Subcutaneous adipose tissue (tissue), 4 donors: ENCODE results near the gene SSTR3. TPM values are rescaled to one million over a fixed set of nuclear protein-coding genes. Genes with fewer than 3 reads are reported as not detected.

Experiments used
- CTCF ChIP-seq: fragments of 450-650 bp; IDR thresholded peaks from one replicate; pipeline ENCODE4 v1.5.1; 2016; ENCODE audit warnings: low read depth, mild to moderate bottlenecking, control low read depth, antibody characterized with exemption, moderate library complexity
- total RNA-seq, 4 donors: library from RNA; depleted of rRNA; stranded (reverse); fragments of >200 nt; gene quantifications; one replicate each; pipeline ENCODE4 v1.1.0, GENCODE V29; 2016

The SSTR3 gene
- total RNA-seq, 4 donors from 2014 or later = not detected

- TF ChIP-seq CTCF = no peak
Measured at GRCh38 chr22:37172266-37173245, 39.7 kb downstream of the SSTR3 start.

GRCh38 chr22:37171662-37172061, 40.6 kb downstream of the SSTR3 start:
- TF ChIP-seq CTCF = no peak

- TF ChIP-seq CTCF = no peak
Measured at GRCh38 chr22:37169947-37170688, 42.2 kb downstream of the SSTR3 start.

- no peak for TF ChIP-seq CTCF
Measured at GRCh38 chr22:37169406-37169805, 42.9 kb downstream of the SSTR3 start.

- TF ChIP-seq CTCF = no peak
Measured at GRCh38 chr22:37167981-37168647, 44.2 kb downstream of the SSTR3 start.

GRCh38 chr22:37167176-37167980, 44.9 kb downstream of the SSTR3 start:
- no peak for TF ChIP-seq CTCF
